GM10266 (cell line): Measurements from ENCODE around the gene SDF2L1.
"Not testable (repeated sequence)": the region's sequence is repeated elsewhere in the genome, so short reads cannot be mapped to it uniquely, and the experiment has no call there.

Source experiments
- DNase-seq: peaks from one replicate; pipeline ENCODE4 v3.0.0; 2012; ENCODE audit errors: extremely low spot score
- TF ChIP-seq, protein P1 (sequence below): IDR thresholded peaks from 2 replicates; pipeline ENCODE4 v1.5.1; 2012; ENCODE audit warnings: mild to moderate bottlenecking, low read depth; ENCODE audit not compliant: control insufficient read depth, insufficient read depth; ENCODE audit errors: missing control alignments

The SDF2L1 gene

GRCh38 chr22:21673534-21674321, 31.6 kb downstream of the SDF2L1 start:
- TF ChIP-seq, protein P1, sequence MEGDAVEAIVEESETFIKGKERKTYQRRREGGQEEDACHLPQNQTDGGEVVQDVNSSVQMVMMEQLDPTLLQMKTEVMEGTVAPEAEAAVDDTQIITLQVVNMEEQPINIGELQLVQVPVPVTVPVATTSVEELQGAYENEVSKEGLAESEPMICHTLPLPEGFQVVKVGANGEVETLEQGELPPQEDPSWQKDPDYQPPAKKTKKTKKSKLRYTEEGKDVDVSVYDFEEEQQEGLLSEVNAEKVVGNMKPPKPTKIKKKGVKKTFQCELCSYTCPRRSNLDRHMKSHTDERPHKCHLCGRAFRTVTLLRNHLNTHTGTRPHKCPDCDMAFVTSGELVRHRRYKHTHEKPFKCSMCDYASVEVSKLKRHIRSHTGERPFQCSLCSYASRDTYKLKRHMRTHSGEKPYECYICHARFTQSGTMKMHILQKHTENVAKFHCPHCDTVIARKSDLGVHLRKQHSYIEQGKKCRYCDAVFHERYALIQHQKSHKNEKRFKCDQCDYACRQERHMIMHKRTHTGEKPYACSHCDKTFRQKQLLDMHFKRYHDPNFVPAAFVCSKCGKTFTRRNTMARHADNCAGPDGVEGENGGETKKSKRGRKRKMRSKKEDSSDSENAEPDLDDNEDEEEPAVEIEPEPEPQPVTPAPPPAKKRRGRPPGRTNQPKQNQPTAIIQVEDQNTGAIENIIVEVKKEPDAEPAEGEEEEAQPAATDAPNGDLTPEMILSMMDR = no peak
- no peak for DNase-seq

DNA sequence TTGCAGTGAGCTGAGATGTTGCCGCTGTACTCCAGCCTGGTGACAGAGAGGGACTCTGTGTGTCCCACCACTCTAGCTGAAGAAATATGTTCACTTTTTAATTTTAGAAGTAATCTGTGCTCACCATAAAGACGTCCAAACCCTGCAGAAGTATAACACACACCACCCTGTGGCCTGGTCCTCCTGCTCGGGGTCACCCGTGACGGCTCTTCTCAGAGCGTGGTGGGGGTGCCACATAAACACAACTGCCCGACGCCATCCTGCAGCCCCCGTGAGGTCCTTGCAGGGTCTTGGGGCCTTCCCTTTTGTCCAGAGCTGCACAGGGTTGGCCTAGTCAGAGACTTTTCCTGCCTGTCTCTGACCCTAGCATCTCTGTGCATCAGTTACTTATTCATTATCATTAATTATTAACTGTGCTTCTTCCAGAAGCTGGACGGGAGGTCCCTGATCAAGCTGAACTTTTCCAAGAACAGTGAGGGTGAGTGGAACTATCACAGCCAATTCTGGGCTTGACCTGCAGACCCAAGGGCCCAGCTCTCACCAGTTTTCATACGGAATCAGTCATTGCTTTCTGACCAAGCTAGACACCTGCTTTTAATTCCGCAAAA, 32.6 kb downstream of the SDF2L1 start:
- DNase-seq = no peak
- TF ChIP-seq, protein P1 = no peak

GRCh38 chr22:21677606-21678443, 35.7 kb downstream of the SDF2L1 start:
- TF ChIP-seq, protein P1 = no peak

DNA sequence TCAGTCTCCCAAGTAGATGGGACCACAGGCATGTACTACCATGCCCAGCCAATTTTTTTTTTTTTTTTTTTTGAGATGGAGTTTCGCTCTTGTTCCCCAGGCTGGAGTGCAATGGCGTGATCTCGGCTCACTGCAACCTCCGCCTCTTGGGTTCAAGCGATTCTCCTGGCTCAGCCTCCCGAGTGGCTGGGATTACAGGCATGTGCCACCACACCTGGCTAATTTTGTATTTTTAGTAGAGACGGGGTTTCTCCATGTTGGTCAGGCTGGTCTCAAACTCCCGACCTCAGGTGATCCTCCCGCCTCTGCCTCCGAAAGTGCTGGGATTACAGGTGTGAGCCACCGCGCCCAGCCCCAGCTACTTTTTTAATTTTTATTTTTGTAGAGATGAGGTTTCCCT, 36.7 kb downstream of the SDF2L1 start:
- DNase-seq = not testable (repeated sequence)

More at GRCh38 chr22:21677606-21678443, 35.7 kb downstream of the SDF2L1 start:
- no peak for DNase-seq

DNA sequence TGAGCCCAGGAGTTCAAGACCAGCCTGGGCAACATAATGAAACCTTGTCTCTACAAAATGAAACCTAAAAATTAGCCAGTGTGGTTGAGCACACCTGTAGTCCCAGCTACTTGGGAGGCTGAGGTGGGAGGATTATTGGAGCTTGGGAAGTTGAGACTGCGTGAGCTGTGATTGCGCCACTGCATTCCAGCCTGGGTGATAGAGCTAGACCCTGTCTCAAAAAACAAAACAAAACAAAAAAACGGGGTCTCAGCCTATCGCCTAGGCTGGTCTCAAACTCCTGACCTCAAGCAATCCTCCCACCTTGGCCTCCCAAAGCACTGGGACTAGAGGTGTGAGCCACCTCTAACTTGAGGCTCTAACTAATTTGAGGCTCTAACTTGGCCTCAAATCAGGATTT, 37.3 kb downstream of the SDF2L1 start:
- TF ChIP-seq, protein P1 = no peak
- DNase-seq = no peak

- DNase-seq = no peak
- TF ChIP-seq, protein P1 = no peak
Observed at GRCh38 chr22:21680830-21681565, 38.9 kb downstream of the SDF2L1 start.

DNA sequence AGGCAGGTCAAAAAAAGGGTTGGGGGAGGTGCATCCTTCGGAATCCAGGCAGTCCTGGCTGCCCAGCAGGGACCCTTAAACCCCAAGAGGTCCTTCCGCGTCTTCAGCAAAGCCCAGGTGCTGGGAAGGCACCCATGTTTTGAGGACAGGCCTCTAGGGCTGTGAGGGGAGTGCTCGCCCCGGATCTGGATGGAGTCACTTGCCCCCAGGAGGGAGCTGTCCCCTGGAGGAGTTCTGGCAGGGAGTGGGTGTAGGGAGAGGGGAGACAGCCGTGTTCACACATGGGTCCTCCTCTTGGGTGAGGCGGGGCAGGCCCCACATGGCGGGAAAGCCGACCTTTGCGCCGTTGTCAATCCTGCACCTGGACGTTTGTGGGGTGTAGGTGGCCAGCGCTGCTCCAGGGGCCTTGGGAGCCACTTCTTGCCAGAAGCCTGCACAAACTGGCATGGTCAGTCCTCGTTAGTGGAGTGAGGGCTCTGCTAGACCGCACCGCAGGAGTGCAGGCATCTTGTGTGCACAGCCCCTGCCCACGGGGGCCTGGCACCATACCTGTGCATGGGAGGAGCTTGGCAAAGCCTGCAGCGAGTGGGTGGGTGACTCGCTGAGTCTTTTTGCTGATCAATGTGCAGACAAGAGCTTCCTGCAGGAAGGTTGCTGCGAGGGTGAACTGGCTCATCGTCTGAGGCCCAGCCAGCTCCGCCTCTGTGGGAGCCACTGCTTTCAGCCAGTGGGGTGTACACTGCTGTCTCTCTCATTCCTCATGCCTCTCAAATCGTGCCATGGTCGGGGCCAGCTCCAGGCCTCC, 39.7 kb downstream of the SDF2L1 start:
- DNase-seq = no peak
- TF ChIP-seq, protein P1 = no peak
